ENCODE data around the gene SCAI. TPM values are rescaled to one million over a fixed set of nuclear protein-coding genes. Genes with fewer than 3 reads are reported as not detected.
"Not testable (repeated sequence)": the region's sequence is repeated elsewhere in the genome, so short reads cannot be mapped to it uniquely, and the experiment has no call there.

SCAI gene
- total RNA-seq, 1 experiment from 2014 or later, result 3.9 TPM

GRCh38 chr9:125028041-125028440 is 115.3 kb downstream of the SCAI start:
- DNase-seq (ENCODE audit: low spot score), result no peak

- no peak for DNase-seq (ENCODE audit: low spot score)
Observed at GRCh38 chr9:125024917-125025316, 118.4 kb downstream of the SCAI start.

- no peak for DNase-seq (ENCODE audit: low spot score)
Observed at GRCh38 chr9:125021069-125021468, 122.3 kb downstream of the SCAI start.

- DNase-seq (ENCODE audit: low spot score), result not testable (repeated sequence)
Observed at GRCh38 chr9:125015655-125016054, 127.7 kb downstream of the SCAI start.

- DNase-seq (ENCODE audit: low spot score), result not testable (repeated sequence)
Observed at GRCh38 chr9:125012013-125012412, 131.3 kb downstream of the SCAI start.

- no peak for DNase-seq (ENCODE audit: low spot score)
Observed at GRCh38 chr9:125008599-125008998, 134.7 kb downstream of the SCAI start.

- no peak for DNase-seq (ENCODE audit: low spot score)
Observed at GRCh38 chr9:125003332-125003731, 140.0 kb downstream of the SCAI start.

GRCh38 chr9:124983698-124984097 is 159.6 kb downstream of the SCAI start:
- DNase-seq (ENCODE audit: low spot score), result no peak

GRCh38 chr9:124980431-124980830 is 162.9 kb downstream of the SCAI start:
- no peak for DNase-seq (ENCODE audit: low spot score)

GRCh38 chr9:124975131-124975530 is 168.2 kb downstream of the SCAI start:
- DNase-seq (ENCODE audit: low spot score), result no peak

- no peak for DNase-seq (ENCODE audit: low spot score)
Observed at GRCh38 chr9:124973807-124974206, 169.5 kb downstream of the SCAI start.

GRCh38 chr9:124972241-124972770 is 171.0 kb downstream of the SCAI start:
- DNase-seq (ENCODE audit: low spot score), result no peak

GRCh38 chr9:124969401-124969800 is 173.9 kb downstream of the SCAI start:
- no peak for DNase-seq (ENCODE audit: low spot score)

- no peak for DNase-seq (ENCODE audit: low spot score)
Observed at GRCh38 chr9:124968238-124968637, 175.1 kb downstream of the SCAI start.

- peak; percentile 13 for DNase-seq (ENCODE audit: low spot score)
Observed at GRCh38 chr9:124965775-124966568, 177.4 kb downstream of the SCAI start.

GRCh38 chr9:124964604-124965003 is 178.7 kb downstream of the SCAI start:
- no peak for DNase-seq (ENCODE audit: low spot score)

- no peak for DNase-seq (ENCODE audit: low spot score)
Observed at GRCh38 chr9:124964056-124964455, 179.3 kb downstream of the SCAI start.

GRCh38 chr9:124960409-124960752 is 182.9 kb downstream of the SCAI start:
- no peak for DNase-seq (ENCODE audit: low spot score)

GRCh38 chr9:124959671-124960408 is 183.5 kb downstream of the SCAI start:
- not testable (repeated sequence) for DNase-seq (ENCODE audit: low spot score)

GRCh38 chr9:124954255-124954654 is 189.1 kb downstream of the SCAI start:
- DNase-seq (ENCODE audit: low spot score), result no peak

- no peak for DNase-seq (ENCODE audit: low spot score)
Observed at GRCh38 chr9:124950050-124950718, 193.1 kb downstream of the SCAI start.

GRCh38 chr9:124949387-124949786 is 193.9 kb downstream of the SCAI start:
- DNase-seq (ENCODE audit: low spot score), result no peak

All from H4 (cell line).